Endothelial cell of umbilical vein (primary cell): ENCODE data around the gene STRN3. TPM values are rescaled to one million over a fixed set of nuclear protein-coding genes. Genes with fewer than 3 reads are reported as not detected.

Source experiments
- BruUV-seq: library from RNA; stranded (reverse); fragments of 400-500 nt; replicated peaks from 2 replicates; lab custom pipeline; 2021; lab: Mats Ljungman, UMichigan
- CTCF ChIA-PET: fragments of 300-600, 350-600 bp; sonication (Branson Sonifier 250); formaldehyde crosslinking; loops from one replicate; lab custom pipeline; 2021; ENCODE audit warnings: antibody characterized with exemption, inconsistent platforms; lab: Charles Lee
- POLR2A ChIA-PET: fragments of 300-600, 350-600 bp; sonication (Branson Sonifier 250); formaldehyde crosslinking; loops from one replicate; lab custom pipeline; 2021; ENCODE audit warnings: antibody characterized with exemption, inconsistent platforms; lab: Charles Lee
- DNase-seq: peaks from one replicate; pipeline ENCODE4 v3.0.0-alpha.2; 2011; ENCODE audit warnings: low read depth, low spot score
- FAIRE-seq: peaks from 2 replicates; lab custom pipeline; 2011; peaks lifted over from hg19 to GRCh38; lab: Jason Lieb, UNC
- H2AFZ ChIP-seq: 2 replicates; pipeline ENCODE4 v1.6.0; 2012; ENCODE audit warnings: low read depth, low read length, control low read depth, inconsistent platforms
- H3K27ac ChIP-seq: 2 replicates; pipeline ENCODE4 v1.5.1; 2011; ENCODE audit warnings: low read depth, mild to moderate bottlenecking, control low read depth, low read length, moderate library complexity; ENCODE audit not compliant: insufficient read depth
- H3K27me3 ChIP-seq, 2 experiments: 2 replicates each; pipeline versions ENCODE4 v1.6.0 to v1.6.1; 2011; ENCODE audit warnings: low read length in 2 of 2, mixed read lengths in 1 of 2; ENCODE audit not compliant: control insufficient read depth in 2 of 2, insufficient read depth in 2 of 2
- H3K36me3 ChIP-seq, 2 experiments: 2 replicates in 1 of 2; 3 replicates in 1 of 2; pipeline ENCODE4 v1.5.1; 2011; ENCODE audit warnings: low read length in 2 of 2, mild to moderate bottlenecking in 1 of 2, moderate library complexity in 1 of 2; ENCODE audit not compliant: control insufficient read depth in 2 of 2, insufficient read depth in 2 of 2; ENCODE audit errors: extremely low read depth in 1 of 2
- H3K4me1 ChIP-seq: 3 replicates; pipeline ENCODE4 v1.5.1; 2011; ENCODE audit warnings: mild to moderate bottlenecking, low read length; ENCODE audit not compliant: control insufficient read depth, insufficient read depth; ENCODE audit errors: extremely low read depth
- H3K4me2 ChIP-seq: 2 replicates; pipeline ENCODE4 v1.6.1; 2011; ENCODE audit warnings: low read length, control low read depth, mixed read lengths; ENCODE audit not compliant: insufficient read depth
- H3K4me3 ChIP-seq, 3 experiments: fragments of 200-600 bp in 1 of 3; sonication (generic), shearing (Covaris generic) in 1 of 3; replicated peaks in 1 of 3; 2 replicates each; pipeline ENCODE4 v1.5.1; 2011 to 2016; ENCODE audit warnings: control low read depth in 3 of 3, low read length in 3 of 3, mild to moderate bottlenecking in 2 of 3, inconsistent platforms in 1 of 3, low read depth in 1 of 3, moderate library complexity in 1 of 3; ENCODE audit not compliant: insufficient read depth in 1 of 3
- H3K79me2 ChIP-seq: 2 replicates; pipeline ENCODE4 v1.6.0; 2012; ENCODE audit warnings: low read length, inconsistent platforms; ENCODE audit not compliant: control insufficient read depth, insufficient read depth
- H3K9ac ChIP-seq: replicated peaks from 2 replicates; pipeline ENCODE3; 2011; ENCODE audit warnings: low read length, control low read depth; ENCODE audit not compliant: insufficient read depth; ENCODE audit errors: extremely low read depth
- H3K9me1 ChIP-seq: replicated peaks from 3 replicates; pipeline ENCODE4 v1.6.0; 2011; ENCODE audit warnings: mild to moderate bottlenecking, low read length; ENCODE audit not compliant: control insufficient read depth, insufficient read depth; ENCODE audit errors: extremely low read depth
- H3K9me3 ChIP-seq: replicated peaks from 2 replicates; pipeline ENCODE4 v1.5.1; 2012; ENCODE audit warnings: low read length, inconsistent platforms; ENCODE audit not compliant: control insufficient read depth, insufficient read depth
- H4K20me1 ChIP-seq: replicated peaks from 2 replicates; pipeline ENCODE3; 2011; ENCODE audit warnings: mild to moderate bottlenecking, low read length; ENCODE audit not compliant: control insufficient read depth, insufficient read depth; ENCODE audit errors: extremely low read depth
- EZH2 ChIP-seq: IDR thresholded peaks from 2 replicates; pipeline ENCODE4 v1.6.1; 2012; ENCODE audit warnings: borderline replicate concordance, low read depth, mild to moderate bottlenecking, moderate library complexity, low read length, inconsistent platforms; ENCODE audit not compliant: severe bottlenecking
- FOS ChIP-seq: IDR thresholded peaks from 2 replicates; pipeline ENCODE4 v1.6.1; 2011; ENCODE audit warnings: mild to moderate bottlenecking, low read length, moderate library complexity, borderline replicate concordance; ENCODE audit not compliant: insufficient read depth
- GATA2 ChIP-seq: IDR thresholded peaks from 2 replicates; pipeline ENCODE4 v1.7.0; 2011; ENCODE audit warnings: low read depth, mild to moderate bottlenecking, moderate library complexity, mixed read lengths, low read length; ENCODE audit not compliant: insufficient read length, insufficient read depth
- JUN ChIP-seq: IDR thresholded peaks from 2 replicates; pipeline ENCODE4 v1.6.1; 2011; ENCODE audit warnings: borderline replicate concordance, low read depth; ENCODE audit not compliant: insufficient read length, insufficient read depth
- MYC ChIP-seq: IDR thresholded peaks from one replicate; pipeline ENCODE4 v1.6.1; 2011; ENCODE audit warnings: mild to moderate bottlenecking, low read depth, low read length
- POLR2A ChIP-seq: IDR thresholded peaks from 2 replicates; pipeline ENCODE4 v1.6.1; 2012; ENCODE audit warnings: low read depth, mild to moderate bottlenecking, control low read depth, low read length
- POLR2AphosphoS5 ChIP-seq: IDR thresholded peaks from 2 replicates; pipeline ENCODE4 v1.6.1; 2012; ENCODE audit warnings: low read depth, mild to moderate bottlenecking, control low read depth, low read length, moderate library complexity; ENCODE audit not compliant: insufficient read depth
- dilution Hi-C: fragments of 300-500 bp; cut with MboI; formaldehyde crosslinking; loops from one replicate; pipeline ENCODE4 v1.15.0; 2019; ENCODE audit warnings: low sequenced_read_pairs; ENCODE audit not compliant: extremely low pct_ligation_motif_present
- intact Hi-C: fragments of 100-400 bp; cut with micrococcal nuclease; formaldehyde crosslinking; loops from one replicate; pipeline ENCODE4 v1.10.0; 2022
- polyA plus RNA-seq, 4 experiments: library from polyadenylated mRNA; depleted of rRNA in 3 of 4; stranded (reverse) in 3 of 4; unstranded in 1 of 4; fragments of >200 nt; gene quantifications; 2 replicates each; pipeline versions ENCODE4 v1.2.1 to v1.2.3, GENCODE V29; 2011 to 2012; ENCODE audit warnings: missing spikeins in 1 of 4
- total RNA-seq: library from RNA; stranded (reverse); gene quantifications from 2 replicates; pipeline ENCODE4 v1.2.3, GENCODE V29; 2021
- TF ChIP-seq, protein P1 (sequence below): IDR thresholded peaks from 2 replicates; pipeline ENCODE4 v1.6.1; 2011; ENCODE audit not compliant: insufficient read depth, insufficient read length
- TF ChIP-seq, protein P2 (sequence below), 2 donors: IDR thresholded peaks; 1 replicate in 1 of 2; 2 replicates in 1 of 2; pipeline ENCODE4 v1.5.1; 2011; ENCODE audit warnings: low read length in 2 of 2, mild to moderate bottlenecking in 2 of 2, moderate library complexity in 2 of 2, control low read depth in 1 of 2, inconsistent platforms in 1 of 2, low read depth in 1 of 2; ENCODE audit not compliant: insufficient read depth in 1 of 2; ENCODE audit errors: extremely low read depth in 1 of 2

STRN3 gene
- total and polyA plus RNA-seq, 2 donors (not counting 3 experiments of a cell fraction or from before 2014, with no cell fraction given): 8.4 to 35.1 TPM

DNA sequence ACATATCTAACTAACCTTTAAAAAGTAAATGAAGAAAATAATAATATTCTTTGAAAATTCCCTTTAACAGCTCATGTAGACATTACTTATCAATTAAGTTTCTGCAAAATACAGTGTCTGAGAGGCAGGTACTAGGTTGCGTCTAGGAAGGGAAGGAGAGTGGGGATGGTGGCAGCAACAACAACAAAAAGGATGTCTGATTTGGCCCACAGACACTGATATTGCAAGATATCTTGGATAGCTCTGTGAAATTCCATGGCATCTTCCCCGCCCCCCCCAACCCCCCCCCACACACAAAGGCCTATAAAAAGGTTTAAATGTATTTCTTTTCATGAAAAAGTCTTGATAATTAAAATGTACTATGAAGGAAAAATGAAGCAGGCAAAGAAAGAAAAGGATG, 42.3 kb downstream of the STRN3 start:
- TF ChIP-seq, protein P1, sequence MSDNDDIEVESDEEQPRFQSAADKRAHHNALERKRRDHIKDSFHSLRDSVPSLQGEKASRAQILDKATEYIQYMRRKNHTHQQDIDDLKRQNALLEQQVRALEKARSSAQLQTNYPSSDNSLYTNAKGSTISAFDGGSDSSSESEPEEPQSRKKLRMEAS: no peak
- TF ChIP-seq FOS: no peak
- no peak for TF ChIP-seq GATA2
- TF ChIP-seq EZH2: no peak
- no peak for TF ChIP-seq POLR2AphosphoS5
- TF ChIP-seq JUN: no peak
- TF ChIP-seq POLR2A: no peak
- TF ChIP-seq MYC: no peak
- TF ChIP-seq, protein P2, sequence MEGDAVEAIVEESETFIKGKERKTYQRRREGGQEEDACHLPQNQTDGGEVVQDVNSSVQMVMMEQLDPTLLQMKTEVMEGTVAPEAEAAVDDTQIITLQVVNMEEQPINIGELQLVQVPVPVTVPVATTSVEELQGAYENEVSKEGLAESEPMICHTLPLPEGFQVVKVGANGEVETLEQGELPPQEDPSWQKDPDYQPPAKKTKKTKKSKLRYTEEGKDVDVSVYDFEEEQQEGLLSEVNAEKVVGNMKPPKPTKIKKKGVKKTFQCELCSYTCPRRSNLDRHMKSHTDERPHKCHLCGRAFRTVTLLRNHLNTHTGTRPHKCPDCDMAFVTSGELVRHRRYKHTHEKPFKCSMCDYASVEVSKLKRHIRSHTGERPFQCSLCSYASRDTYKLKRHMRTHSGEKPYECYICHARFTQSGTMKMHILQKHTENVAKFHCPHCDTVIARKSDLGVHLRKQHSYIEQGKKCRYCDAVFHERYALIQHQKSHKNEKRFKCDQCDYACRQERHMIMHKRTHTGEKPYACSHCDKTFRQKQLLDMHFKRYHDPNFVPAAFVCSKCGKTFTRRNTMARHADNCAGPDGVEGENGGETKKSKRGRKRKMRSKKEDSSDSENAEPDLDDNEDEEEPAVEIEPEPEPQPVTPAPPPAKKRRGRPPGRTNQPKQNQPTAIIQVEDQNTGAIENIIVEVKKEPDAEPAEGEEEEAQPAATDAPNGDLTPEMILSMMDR (IDR thresholded peaks at IDR 0.05; ENCODE audit: extremely low read depth in 1 of 2, insufficient read depth in 1 of 2, low read depth in 1 of 2, low read length in 2 of 2): no peak
- H3K9me1 ChIP-seq: no peaks in the 10 kb centered on the region
- H3K9ac ChIP-seq: no peak overlapping the region
- ChIA-PET CTCF (interaction anchor here (0.7 to 2.0 kb wide), 3 partner anchors 11 to 1584 kb away, joined by 4 to 7 read pairs (median 6); no protein-coding TSS in a partner anchor), POLR2A (no interaction called here)
- H4K20me1 ChIP-seq: peaks cover 12% of the 10 kb centered on the region
- FAIRE-seq: no peak
- no peak overlapping the region for H3K4me2 ChIP-seq
- no peaks in the 10 kb centered on the region for H3K27me3 ChIP-seq
- DNase-seq: no peak
- intact Hi-C loops: loop anchor here (5.0 kb wide), 1 partner anchor 43 kb away; the partner anchor contains the start of genes AP4S1 and STRN3
- dilution Hi-C loops: no loop called here
- H3K79me2 ChIP-seq: peaks cover 68% of the 10 kb centered on the region
- no peak overlapping the region for H2AFZ ChIP-seq
- H3K27ac ChIP-seq: no peak overlapping the region
- no peaks in the 10 kb centered on the region for H3K4me1 ChIP-seq
- BruUV-seq: no TSS peak
- no peaks in the 10 kb centered on the region for H3K36me3 ChIP-seq
- no peaks in the 10 kb centered on the region for H3K9me3 ChIP-seq
- H3K4me3 ChIP-seq: no peak overlapping the region
